ENCODE results near the gene STAM. TPM values are rescaled to one million over a fixed set of nuclear protein-coding genes. Genes with fewer than 3 reads are reported as not detected.

Gene STAM
- total RNA-seq, 1 donor from 2014 or later = 28.7 TPM

DNA sequence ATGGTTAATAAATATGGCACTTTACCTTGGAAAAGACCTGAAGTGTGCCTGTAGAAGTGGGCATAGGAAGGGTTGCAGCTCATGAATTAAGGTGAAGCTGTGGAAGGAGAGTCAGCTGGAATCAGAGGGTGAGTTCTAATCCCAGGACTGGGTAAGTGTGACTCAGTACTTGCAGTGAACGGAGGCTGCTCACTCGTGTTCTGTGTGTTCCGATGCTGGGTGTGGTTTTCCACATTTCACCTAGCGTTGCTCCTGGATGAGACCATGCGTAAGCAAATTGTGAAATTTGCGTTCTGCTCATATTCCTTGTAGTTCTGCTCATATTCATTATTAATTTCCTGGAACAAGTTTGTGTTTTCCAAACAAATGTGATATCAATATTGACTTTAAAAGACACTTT lies 85.7 kb downstream of the STAM start:
- Mint-ChIP-seq H3K36me3 (ENCODE audit: low read depth) (no peaks in the 10 kb centered on the region), H3K27ac (no peak overlapping the region), H3K4me3 (no peak overlapping the region), H3K4me1 (no peaks in the 10 kb centered on the region), H3K9me3 (no peaks in the 10 kb centered on the region), H3K27me3 (no peaks in the 10 kb centered on the region)
- no peak for DNase-seq
- intact Hi-C loops (cut with micrococcal nuclease) = no loop called here
- CTCF ChIA-PET = no interaction called here
- POLR2A ChIA-PET = no interaction called here
- TF ChIP-seq, protein P1, sequence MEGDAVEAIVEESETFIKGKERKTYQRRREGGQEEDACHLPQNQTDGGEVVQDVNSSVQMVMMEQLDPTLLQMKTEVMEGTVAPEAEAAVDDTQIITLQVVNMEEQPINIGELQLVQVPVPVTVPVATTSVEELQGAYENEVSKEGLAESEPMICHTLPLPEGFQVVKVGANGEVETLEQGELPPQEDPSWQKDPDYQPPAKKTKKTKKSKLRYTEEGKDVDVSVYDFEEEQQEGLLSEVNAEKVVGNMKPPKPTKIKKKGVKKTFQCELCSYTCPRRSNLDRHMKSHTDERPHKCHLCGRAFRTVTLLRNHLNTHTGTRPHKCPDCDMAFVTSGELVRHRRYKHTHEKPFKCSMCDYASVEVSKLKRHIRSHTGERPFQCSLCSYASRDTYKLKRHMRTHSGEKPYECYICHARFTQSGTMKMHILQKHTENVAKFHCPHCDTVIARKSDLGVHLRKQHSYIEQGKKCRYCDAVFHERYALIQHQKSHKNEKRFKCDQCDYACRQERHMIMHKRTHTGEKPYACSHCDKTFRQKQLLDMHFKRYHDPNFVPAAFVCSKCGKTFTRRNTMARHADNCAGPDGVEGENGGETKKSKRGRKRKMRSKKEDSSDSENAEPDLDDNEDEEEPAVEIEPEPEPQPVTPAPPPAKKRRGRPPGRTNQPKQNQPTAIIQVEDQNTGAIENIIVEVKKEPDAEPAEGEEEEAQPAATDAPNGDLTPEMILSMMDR (IDR thresholded peaks at IDR 0.05) = no peak
- no peak for ATAC-seq (ENCODE audit: low read depth)

DNA sequence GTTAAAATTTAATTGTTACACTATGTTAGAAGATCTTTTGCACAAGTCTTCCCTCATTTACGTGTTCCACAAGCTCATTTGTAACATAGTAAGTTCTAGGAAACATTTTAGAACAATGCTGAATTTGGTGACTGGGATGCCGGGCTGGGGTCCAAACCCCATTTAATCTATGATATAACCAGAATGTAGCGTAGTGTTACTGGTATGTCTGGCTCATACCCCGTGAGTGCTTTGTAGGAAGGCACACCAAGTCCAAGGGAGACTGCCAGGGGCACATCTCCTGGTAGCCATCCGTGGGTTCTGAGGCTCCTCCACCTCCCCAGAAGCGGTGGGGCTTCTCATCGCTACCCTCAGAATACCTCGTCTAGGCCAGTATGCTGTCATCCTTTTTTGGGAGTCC lies 86.7 kb downstream of the STAM start:
- POLR2A ChIA-PET = no interaction called here

DNA sequence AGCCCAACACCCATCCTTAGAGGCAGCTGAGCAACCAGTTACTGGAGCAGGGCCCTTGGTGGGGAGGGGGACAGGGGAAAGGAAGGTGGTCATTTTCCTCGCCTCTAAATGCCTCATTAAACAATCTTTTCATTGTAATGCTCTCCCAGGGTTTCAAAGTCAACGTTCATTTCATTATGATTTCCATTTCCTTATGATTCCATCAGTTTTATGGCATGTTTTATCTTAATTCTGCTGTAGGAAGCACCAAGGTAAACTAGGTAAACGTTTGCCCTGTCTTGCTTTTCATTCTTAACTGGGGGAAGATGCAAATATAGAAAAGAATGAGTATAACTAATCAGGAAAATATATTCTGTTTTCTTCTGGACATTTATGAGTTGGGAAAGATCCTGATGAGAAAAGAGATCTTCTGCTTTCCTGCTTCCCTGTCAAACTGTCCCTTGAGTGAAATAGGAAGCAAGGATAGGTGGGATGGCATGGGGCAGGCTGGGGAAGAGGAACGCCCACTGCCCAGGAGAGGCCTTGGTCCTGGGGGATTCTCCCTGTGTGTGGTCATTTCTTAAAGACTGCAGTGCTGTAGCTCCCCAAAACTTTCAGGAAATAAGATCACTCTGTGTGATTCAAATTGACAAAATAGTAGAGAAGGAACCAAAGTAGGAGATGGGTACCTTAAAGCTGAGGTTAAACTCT lies 87.5 kb downstream of the STAM start:
- H3K36me3 Mint-ChIP-seq (ENCODE audit: low read depth) = no peaks in the 10 kb centered on the region
- POLR2A ChIA-PET = no interaction called here

More for the DNA sequence above, 86.7 kb downstream of the STAM start:
- Mint-ChIP-seq H3K27me3 (no peaks in the 10 kb centered on the region), H3K9me3 (no peaks in the 10 kb centered on the region), H3K36me3 (ENCODE audit: low read depth) (no peaks in the 10 kb centered on the region), H3K27ac (no peak overlapping the region), H3K4me3 (no peak overlapping the region), H3K4me1 (no peaks in the 10 kb centered on the region)
- ATAC-seq (ENCODE audit: low read depth) (no peak), DNase-seq (no peak)
- intact Hi-C loops (cut with micrococcal nuclease) = no loop called here
- TF ChIP-seq, protein P1 (IDR thresholded peaks at IDR 0.05) = no peak
- CTCF ChIA-PET = no interaction called here

DNA sequence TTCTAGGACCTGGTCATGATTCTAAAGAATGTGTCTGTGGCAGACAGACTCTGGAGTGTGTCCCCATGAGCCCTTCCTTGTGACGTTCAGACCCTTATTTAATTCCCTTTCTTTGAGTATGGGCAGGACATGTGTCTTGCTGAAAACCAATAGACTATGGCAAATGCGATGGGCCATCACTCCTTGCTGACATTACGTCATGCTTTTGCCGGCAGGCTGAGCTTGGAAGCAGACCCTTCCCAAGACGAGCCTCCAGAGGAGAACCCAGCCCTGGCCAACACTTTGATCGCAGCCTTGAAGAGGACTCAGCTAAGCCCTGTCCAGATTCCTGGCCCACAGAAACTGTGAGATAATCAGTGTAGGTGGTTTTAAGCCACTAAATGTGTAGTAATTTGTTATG lies 89.7 kb downstream of the STAM start:
- Mint-ChIP-seq H3K27me3 (no peaks in the 10 kb centered on the region), H3K27ac (no peak overlapping the region), H3K4me3 (no peak overlapping the region), H3K9me3 (no peaks in the 10 kb centered on the region), H3K36me3 (ENCODE audit: low read depth) (no peaks in the 10 kb centered on the region), H3K4me1 (no peaks in the 10 kb centered on the region)
- no peak for ATAC-seq (ENCODE audit: low read depth)
- ChIA-PET POLR2A (no interaction called here), CTCF (interaction anchor here (0.6 kb wide), 1 partner anchor 205 kb away, joined by 3 read pairs; no protein-coding TSS in a partner anchor)
- intact Hi-C loops (cut with micrococcal nuclease) = no loop called here
- TF ChIP-seq, protein P1 (IDR thresholded peaks at IDR 0.05) = no peak
- DNase-seq = no peak

More for the DNA sequence above, 87.5 kb downstream of the STAM start:
- Mint-ChIP-seq H3K27ac (no peak overlapping the region), H3K4me1 (no peaks in the 10 kb centered on the region), H3K27me3 (no peaks in the 10 kb centered on the region), H3K9me3 (no peaks in the 10 kb centered on the region), H3K4me3 (no peak overlapping the region)
- intact Hi-C loops (cut with micrococcal nuclease) = no loop called here
- DNase-seq (no peak), ATAC-seq (ENCODE audit: low read depth) (no peak)
- CTCF ChIA-PET = no interaction called here
- TF ChIP-seq, protein P1 (IDR thresholded peaks at IDR 0.05) = no peak

DNA sequence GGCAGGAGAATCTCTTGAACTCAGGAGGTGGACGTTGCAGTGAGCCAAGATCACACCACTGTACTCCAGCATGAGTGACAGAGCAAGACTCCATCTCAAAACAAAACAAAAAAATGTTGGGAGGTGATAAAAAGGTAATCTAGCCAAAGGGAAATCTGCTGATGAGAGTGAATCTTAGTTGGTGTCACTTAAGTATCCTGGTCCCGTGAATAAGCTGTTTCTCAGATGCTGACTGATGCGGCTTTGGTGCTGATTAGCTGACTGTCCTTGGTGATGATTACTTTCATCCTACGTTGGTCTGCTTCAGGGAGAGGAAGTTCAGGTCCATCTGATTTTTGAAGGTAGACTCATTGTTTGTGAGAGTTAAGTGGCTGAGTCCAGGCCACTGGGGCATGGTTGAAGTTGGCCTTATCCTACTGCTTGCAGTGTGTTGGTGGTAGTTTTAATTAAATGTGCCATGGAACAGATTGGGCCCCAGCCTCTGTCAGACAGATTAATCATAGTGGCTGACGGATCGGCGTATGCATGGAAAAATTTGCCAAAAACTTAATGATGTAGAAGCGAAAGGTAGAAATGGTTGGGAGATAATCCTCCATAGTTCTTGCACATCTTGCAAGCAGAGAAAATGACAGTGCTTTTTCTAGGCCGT lies 90.6 kb downstream of the STAM start:
- Mint-ChIP-seq H3K27me3 (no peaks in the 10 kb centered on the region), H3K27ac (no peak overlapping the region), H3K4me1 (no peaks in the 10 kb centered on the region), H3K4me3 (no peak overlapping the region), H3K9me3 (no peaks in the 10 kb centered on the region), H3K36me3 (ENCODE audit: low read depth) (no peaks in the 10 kb centered on the region)
- DNase-seq = no peak
- ChIA-PET POLR2A (no interaction called here), CTCF (interaction anchor here (0.6 kb wide), 1 partner anchor 205 kb away, joined by 3 read pairs; no protein-coding TSS in a partner anchor)
- intact Hi-C loops (cut with micrococcal nuclease) = no loop called here
- TF ChIP-seq, protein P1 (IDR thresholded peaks at IDR 0.05) = no peak
- no peak for ATAC-seq (ENCODE audit: low read depth)
